OCI-LY7 (cell line): ENCODE results near the gene SPRR5.

Source experiments
- CTCF ChIP-seq: fragments of 200-600 bp; sonication (generic); conservative IDR thresholded peaks from 2 replicates; pipeline ENCODE4 v1.5.1; 2014; ENCODE audit warnings: mild to moderate bottlenecking, antibody characterized with exemption, low read length, moderate library complexity, mixed read lengths
- EZH2phosphoT487 ChIP-seq: fragments of 200-600 bp; sonication (generic); IDR thresholded peaks from 2 replicates; pipeline ENCODE4 v1.6.1; 2018; ENCODE audit warnings: low read depth, borderline replicate concordance, mild to moderate bottlenecking, mixed run types, antibody characterized with exemption, low read length, moderate library complexity, mixed read lengths

- TF ChIP-seq CTCF (no peak), EZH2phosphoT487 (no peak)
These were observed 4.8 kb upstream of the SPRR5 start for GRCh38 chr1:152942161-152942560.
